Stimulated activated CD8-positive, alpha-beta memory T cell treated with anti-CD3 and anti-CD28 coated beads, Interleukin-7, amount 100 ng/mL, for 24 hours (primary cell): Measurements from ENCODE around the gene ARL3.

Experiments
- DNase-seq: peaks from one replicate; pipeline ENCODE4 v3.0.0-alpha.2; 2020; ENCODE audit warnings: low read depth

ARL3 gene

DNA sequence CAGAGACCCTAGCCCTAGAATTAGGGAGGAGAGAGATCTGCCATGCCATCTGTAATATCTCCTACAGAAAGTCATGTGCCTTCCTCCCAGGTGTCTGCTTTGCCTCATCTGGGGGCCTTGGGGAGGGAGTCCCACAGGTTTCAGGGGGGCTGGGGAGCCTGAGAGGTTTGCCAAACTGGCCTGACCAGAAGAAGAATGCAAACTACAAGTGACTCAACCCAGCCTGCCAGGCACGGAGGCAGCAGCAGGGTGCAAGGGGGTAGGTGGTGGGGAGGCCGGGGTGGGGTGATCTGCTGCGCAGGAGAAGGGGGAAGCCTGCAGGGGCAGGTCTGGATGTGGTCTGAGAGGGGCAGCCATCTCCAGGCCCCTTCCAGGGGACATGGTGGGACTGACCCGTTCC, 79.5 kb downstream of the ARL3 start:
- no peak for DNase-seq

DNA sequence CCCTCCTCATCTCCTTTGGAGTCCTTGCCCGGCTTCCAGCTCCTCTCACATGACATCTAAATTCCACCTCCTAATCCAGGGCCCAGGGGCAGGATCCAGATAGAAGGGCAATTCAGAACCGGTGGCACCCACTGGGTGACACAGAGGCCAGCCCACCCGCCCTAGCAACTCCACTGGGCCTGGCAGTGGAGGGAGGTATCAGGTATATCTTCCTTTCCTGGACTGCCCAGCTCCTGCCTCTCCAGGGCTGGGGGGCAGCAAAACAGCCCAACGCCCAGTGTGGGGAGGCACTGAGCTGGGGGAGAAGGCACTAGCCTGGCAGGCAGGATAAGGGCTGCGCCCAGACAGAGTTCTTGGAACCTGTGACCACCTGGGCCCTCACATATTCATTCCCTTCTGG, 80.3 kb downstream of the ARL3 start:
- no peak for DNase-seq

DNA sequence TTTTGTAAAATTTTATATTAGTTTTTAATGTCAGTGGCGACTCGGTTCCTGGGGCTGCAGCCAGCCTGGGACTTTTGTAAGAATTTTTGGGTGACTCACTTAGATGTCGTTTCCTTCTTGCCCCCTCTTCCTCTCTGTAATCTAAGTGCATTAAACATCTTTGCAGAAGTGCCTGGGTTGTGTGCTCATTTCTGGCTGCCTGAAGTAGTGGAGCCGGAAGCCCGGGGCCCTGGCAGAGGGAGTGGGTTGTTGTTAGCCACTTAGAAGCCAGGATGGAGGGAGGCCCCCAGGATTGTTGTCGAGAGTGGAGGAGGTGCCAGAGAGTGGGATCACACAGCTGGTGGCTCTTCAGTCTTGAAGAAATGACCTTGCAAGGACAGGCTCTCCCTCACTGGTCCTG, 80.9 kb downstream of the ARL3 start:
- DNase-seq, result no peak

DNA sequence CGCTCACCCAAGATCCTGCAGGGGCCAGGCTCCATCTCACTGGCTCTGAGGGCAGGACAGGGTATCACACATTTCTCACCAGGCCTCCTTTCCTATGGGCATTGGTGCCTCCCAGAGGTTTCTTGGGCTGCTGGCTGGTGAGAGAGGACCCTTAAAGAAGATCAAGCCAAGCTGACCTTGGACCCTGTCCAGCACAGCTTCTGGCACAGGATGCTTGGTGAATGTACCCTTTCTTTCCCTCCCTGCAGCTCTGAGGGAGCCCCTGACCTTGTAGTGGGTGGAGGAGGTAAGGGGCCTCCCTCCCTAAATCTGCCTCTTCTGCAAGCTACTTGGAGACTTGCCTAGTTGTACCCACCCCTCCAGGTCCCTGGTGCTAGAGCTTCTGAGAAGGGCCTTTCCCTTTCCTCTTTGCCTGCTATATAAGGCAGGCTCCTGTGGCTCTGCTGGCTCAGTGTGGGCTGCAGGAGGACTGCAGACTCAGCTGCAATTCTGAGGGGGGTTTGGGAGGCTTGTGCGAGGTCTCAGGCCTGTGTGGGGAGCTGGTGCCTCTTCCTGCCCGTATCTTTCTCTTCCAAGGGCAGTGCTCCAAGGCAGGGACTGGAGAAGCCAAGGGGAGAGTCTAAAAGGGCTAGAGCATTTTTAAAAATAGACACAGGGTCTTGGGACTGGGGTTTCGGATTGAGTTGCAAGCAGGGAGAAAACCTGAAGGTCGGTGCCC, 81.6 kb downstream of the ARL3 start:
- DNase-seq, result no peak

DNA sequence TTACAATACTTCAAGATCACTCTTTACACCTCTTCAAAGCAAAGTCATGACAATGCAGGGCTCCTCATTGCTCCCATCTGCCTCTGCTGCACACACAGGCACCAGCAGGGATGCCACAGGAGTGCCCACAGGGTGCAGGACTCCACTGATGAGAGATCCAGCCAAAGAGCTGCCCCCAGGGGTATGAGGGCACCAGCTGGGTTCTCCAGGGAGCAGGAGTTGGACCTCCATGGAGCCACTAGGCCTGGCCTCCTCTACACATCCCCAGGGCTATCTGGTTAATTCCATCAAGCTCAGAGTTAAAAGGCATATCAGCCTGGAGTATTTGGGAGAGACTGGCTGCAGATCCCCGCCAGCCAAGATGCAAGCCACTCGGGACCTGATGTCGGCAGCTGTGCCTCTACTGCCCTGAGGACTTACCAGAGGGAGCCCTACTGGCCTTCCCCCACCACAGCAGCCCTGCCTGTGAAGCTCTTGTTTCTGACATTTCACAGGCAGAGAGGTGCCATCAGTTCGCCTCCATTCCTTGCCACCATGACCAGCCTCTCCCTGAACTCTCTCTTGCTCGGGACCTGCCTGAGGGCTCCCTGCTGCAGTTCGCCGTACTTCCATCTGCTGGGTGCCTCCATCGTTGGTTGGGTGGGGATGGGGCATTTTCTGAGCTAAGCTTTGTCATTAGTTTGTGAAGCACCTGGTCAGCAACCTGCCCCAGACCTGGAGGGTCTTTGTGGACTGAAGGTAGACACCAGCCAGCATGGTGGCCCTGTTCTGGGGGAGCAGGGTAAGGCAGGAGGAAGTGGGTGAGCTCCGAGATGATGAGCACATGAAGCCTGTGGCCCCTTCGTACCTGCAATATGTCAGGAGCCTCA, 82.4 kb downstream of the ARL3 start:
- no peak for DNase-seq

DNA sequence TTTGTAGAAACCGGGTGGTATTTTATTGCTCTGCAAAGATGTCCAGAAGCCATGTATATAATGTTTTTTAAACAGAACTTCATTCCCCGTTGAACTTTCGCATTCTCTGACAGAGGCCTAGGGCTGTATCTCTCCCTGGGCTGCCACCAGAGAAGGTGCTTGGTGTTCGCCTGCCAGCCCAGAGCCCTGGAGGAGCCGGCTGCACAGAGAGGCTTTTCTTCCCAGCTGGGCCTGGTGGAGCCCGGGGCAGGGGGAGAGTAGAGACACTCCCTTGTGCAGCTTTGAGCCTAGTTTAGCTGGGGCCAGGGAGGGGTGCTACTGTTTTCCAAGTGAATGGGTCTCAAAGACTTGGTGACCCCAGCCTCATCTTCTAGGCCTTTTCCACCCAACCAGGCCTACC, 83.5 kb downstream of the ARL3 start:
- DNase-seq, result no peak

DNA sequence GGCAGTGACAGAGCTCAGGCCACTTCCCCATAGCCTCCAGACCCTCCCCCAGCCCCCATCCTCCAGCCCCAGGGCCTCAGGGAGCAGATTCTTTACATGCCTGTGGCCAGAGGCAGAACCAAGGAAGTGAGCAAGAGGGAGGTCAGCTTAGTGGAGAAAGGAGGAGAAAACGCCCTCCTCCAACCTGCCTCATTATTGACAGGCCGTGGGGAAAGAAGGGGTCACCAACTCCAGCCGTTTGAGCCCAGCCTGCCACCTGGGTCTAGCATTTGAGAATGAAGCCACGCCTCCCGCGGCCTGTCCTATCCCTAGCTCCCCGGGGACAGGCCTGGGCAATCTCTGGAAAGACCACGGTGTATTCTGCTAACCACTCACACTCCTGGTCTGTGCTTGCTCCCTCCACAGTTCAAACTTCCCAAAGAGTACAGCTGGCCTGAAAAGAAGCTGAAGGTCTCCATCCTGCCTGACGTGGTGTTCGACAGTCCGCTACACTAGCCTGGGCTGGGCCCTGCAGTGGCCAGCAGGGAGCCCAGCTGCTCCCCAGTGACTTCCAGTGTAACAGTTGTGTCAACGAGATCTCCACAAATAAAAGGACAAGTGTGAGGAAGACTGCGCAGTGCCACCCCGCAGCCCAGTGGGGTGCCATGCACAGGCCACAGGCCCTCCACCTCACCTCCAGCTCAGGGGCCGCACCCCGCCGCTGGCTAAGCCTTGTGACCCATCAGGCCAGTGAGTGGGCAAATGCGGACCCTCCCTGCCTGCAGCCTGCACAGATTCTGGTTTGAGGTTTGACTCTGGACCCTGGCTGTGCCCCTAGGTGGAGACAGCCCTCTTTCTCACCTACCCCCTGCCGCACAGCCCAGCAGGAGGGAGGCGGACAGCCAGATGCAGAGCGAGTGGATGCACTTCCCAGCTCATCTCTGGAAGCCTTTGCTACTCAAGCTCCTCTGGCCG, 84.3 kb downstream of the ARL3 start:
- DNase-seq, result no peak

DNA sequence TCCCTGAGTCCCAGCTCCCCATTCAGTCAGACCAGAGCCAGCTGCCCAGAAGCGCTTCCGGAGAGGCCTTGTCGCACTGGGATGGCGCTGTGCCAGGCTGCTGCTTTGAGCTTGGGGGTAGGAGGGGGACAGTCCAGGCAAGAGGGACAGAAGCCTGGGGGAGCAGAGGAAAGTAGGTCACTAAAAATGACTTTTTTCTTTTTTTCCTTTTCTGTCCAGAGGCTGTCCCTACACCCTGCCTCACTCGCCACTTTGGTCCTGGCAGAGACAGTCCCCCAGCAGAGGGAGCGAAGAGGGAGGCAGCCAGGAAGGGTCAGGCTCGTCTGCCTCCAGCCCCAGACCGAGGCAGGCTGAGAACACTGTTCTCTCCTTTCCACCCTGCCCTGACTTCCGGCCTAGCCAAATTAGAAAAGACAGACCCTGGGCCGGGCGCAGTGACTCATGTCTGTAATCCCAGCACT, 85.7 kb downstream of the ARL3 start:
- DNase-seq, result no peak

DNA sequence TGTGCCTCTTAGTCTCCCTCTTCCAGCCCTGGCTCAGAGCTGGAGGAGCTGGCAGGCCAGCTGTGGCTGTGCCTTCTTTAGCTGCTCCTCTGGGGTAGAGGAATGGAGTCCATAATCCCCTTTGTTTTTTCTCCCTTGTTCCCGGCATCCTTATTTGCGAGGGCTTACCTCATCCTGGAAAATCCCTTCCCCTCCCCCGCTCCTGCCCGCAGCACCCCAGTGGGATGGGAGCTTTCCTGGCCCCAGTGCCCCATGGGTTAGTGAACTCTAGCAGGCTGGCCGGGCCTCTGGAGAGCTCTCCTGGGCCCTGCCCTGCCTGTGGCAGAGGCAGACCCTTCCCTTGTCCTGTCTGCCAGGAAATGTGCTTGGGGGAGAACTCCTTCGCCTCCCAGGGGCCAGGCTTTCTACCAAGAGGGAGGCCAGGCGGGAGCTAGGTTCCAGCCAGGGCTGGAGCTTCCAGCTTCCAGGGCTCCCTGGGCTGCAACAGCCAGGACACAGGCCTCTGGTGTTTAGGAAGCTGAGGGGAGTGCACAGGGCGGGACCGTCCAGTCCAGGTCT, 86.4 kb downstream of the ARL3 start:
- no peak for DNase-seq

DNA sequence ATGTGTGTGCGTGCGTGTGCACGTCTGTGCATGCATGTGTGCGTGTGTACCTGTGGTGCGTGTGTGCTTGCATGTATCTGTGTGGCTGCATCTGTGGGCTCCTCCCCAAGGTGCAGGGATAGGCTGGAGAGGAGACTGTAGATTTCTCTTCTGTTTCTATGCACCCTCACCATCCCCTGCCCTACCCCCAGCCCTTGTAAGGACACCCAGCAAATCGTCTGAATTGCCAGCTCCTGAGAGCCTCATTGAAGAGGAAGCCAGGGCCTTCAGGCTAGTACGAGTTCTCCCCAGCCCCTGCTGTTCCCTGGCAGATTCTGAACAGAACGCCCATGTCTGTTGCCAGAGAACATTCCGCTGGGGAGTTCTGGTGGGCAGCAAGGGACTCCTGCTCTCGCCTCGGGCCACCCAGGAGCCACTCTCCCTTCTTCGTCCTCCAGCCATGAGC, 86.9 kb downstream of the ARL3 start:
- DNase-seq, result no peak

DNA sequence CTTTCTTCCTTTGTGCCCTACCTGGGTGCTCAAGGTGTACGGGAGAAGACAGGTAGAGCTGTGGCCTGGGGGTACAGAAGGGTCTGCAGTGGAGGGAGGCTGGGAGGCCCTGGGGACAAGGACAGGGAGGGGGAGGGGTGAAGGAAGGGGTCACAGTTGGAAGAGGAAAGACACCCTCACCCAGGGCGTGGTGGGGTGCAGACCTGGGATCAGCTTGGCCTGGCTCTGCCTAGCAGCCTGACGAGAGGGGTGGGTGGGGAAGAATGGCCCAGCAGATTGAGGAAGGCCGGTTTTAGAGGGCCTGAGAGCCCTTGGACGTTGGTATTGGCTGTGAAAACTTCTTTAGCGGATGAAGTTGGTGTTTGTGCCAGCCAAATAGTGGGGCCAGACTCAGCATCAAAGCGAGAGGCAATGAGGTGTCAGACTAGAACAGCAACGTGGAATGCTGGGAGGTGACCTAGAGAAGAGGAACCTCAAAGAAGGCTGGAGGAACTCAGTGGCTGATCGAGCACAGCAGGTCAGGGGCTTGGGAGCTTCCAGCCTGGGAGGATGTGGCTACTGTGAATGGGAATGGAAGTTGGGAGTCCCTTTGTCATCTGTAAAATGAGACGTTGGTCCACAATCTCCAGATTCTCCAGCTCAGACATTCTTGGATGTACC, 88.0 kb downstream of the ARL3 start:
- no peak for DNase-seq

DNA sequence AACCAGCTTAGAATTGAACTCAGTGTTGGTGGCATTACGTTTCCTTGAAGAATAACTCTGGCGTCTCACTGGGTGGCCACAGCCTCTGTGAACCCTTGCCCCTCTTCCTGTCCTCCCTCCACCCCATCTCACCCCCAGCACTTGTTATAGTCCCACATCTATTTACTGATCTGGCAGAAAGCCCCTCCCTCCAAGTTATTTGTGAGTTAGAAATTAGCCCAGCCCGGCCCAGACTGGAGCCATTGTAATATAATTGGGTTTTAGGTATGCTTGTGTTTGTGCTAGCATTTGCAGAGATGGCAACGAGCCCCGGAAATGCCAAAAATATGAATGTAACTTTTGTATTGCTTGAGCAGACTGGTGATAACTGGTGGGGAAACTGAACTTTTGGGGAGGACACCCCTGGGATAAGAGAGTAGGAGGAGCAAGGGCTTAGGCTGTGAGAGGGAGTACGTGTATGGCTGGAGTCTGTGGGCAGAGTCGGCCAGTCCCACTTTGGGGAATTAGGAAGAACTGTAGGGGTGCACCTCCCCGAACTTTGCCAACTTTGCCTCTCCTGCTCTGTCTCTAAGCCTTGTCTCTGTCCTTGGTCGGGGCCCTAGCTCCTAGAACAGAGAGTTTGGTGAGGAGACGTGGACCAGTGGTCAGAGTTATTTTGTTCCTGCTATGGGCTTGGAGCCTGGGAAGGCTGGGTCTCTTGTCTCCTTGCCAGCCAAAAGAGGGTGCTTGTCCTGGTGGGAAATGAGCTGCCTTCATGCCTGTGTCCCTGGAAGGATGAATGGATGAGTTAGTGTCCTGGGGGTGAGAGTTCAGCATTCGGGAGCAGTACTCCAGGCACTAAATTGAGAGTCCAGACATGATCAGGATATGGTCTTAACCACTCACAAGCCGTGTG, 89.2 kb downstream of the ARL3 start:
- DNase-seq, result no peak

DNA sequence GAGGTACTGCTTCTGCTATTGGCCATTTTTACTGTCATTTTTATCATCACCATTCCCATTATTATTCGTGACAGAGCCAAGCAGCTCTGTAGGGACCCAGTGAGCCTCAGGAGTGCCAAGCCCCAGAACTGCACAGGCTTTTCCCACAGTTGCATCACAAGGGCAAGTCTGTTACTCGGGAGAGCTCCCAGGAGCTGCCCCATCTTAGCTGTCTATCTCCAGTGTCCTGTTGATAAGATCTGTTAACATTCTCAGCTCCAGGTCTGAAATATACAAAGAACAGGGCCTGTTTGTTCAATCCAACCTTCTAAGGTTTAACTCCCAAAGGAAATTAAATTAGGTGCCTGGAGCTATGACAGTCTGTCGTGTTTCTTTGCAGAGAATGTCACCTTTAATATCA, 90.1 kb downstream of the ARL3 start:
- DNase-seq, result no peak
